Activated CD8-positive, alpha-beta memory T cell treated with anti-CD3 and anti-CD28 coated beads, Interleukin-2, amount 10 ng/mL, durations not matched to agents 7 days and 5 days (primary cell): ENCODE results near the gene TIMM22. TPM values are rescaled to one million over a fixed set of nuclear protein-coding genes. Genes with fewer than 3 reads are reported as not detected.
A peak's percentile ranks its signal among the peaks of the same experiment; 100 is the strongest.
"Not testable (repeated sequence)": the region's sequence is repeated elsewhere in the genome, so short reads cannot be mapped to it uniquely, and the experiment has no call there.

ENCODE experiments used
- ATAC-seq: fragments of 150-1000 bp; cut with Tn5 transposase; one replicate; pipeline ENCODE4 v1.10.0; 2021; ENCODE audit warnings: moderate library complexity
- CTCF ChIA-PET: fragments of 350-600 bp; sonication (Branson Sonifier 250); formaldehyde crosslinking; loops from one replicate; lab custom pipeline; 2021; ENCODE audit warnings: antibody characterized with exemption; lab: Charles Lee
- DNase-seq: peaks from one replicate; pipeline ENCODE4 v3.0.0-alpha.2; 2020
- H3K27ac Mint-ChIP-seq: one replicate; pipeline ENCODE4 v1.8.0; 2021; ENCODE audit warnings: mild to moderate bottlenecking, mixed read lengths
- H3K27me3 Mint-ChIP-seq: one replicate; pipeline ENCODE4 v1.8.0; 2021; ENCODE audit warnings: mixed read lengths
- H3K36me3 Mint-ChIP-seq: one replicate; pipeline ENCODE4 v1.8.0; 2021; ENCODE audit warnings: mild to moderate bottlenecking, mixed read lengths
- H3K4me1 Mint-ChIP-seq: one replicate; pipeline ENCODE4 v1.8.0; 2021; ENCODE audit warnings: mixed read lengths
- H3K4me3 Mint-ChIP-seq: one replicate; pipeline ENCODE4 v1.8.0; 2021; ENCODE audit warnings: mild to moderate bottlenecking, moderate library complexity, mixed read lengths
- H3K9me3 Mint-ChIP-seq: one replicate; pipeline ENCODE4 v1.8.0; 2022; ENCODE audit warnings: low read depth, mixed read lengths
- total RNA-seq, 2 experiments: library from RNA; stranded (reverse); gene quantifications; one replicate each; pipeline ENCODE4 v1.2.3, GENCODE V29; 2021

TIMM22 gene
- total RNA-seq, 2 experiments from 2014 or later, result 9.7 to 12.5 TPM

DNA sequence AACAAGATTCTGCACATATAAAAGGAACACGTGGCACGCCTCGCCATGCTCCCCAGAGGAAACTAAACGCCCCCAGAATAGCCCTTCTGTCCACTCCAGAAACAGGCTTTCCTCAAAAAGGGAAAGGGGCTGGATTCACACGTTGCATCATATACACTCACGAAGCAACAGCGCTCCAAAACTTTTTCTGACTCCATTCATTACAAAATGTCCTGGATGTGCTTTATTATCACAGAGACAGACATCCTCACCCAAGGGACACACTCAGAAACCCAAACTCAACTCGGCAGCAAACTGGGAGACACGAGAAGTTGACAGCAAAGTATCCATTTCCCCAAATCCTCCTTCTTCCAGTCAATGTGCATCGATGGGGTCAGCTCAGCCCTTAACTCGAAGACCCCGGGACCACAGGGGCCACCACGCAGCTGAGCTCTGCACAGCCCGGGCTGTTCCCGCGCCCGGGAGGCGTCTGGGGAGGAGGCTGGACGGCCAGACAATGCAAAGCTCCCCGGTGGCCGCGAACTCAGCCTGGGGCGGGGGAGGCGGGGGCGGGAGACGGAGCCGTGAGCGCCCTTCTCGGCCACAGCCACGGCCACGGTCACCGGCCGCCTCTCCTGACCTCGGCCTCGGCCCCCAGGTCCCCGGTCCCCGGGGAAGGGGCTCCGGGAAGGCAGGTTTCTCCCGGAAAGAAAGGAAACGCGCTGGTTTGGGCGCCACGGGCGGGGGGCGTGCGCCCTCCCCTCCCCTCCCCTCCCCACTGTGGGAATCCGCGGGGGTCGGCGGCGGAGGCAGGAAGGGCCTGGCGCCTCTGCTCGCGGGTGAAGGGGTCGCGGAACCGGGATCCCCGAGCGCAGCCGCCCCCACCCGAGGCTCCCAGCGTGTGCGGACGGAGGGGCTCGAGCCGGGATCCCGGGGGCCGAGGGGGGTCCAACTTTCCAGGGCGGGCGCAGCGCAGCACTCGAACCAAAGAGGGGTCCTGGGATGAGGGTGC, 18.5 kb upstream of the TIMM22 start:
- Mint-ChIP-seq H3K4me1 (peaks cover 9% of the 10 kb centered on the region), H3K36me3 (no peaks in the 10 kb centered on the region), H3K4me3 (peak overlapping the region; percentile 17), H3K27me3 (peaks cover 39% of the 10 kb centered on the region), H3K27ac (no peak overlapping the region), H3K9me3 (no peaks in the 10 kb centered on the region)
- CTCF ChIA-PET, result interaction anchor here (2.8 to 5.4 kb wide), 4 partner anchors 18 to 197 kb away, joined by 28 to 56 read pairs (median 45); partner anchors contain the start of genes GLOD4, MRM3 and TIMM22
- ATAC-seq (no peak), DNase-seq (no peak)

DNA sequence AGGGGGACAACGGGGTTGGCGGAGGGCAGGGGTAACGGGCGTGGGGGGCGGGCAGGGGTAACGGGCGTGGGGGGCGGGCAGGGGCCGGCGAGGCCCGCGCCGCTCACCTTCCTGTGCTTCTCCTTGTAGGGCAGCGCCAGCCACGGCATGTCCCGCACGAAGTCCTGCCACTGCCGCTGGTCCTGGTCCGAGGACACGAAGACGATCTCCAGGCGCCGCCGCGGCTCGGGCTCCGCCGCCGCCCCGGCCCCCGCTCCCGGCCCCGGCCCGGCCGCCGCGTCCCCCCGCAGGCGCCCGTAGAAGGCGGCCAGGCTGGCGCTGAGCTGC, 17.8 kb upstream of the TIMM22 start:
- H3K4me3 Mint-ChIP-seq, result no peak overlapping the region
- no peak overlapping the region for H3K27ac Mint-ChIP-seq
- DNase-seq (no peak), ATAC-seq (peak; percentile 29)
- no peaks in the 10 kb centered on the region for H3K36me3 Mint-ChIP-seq
- H3K9me3 Mint-ChIP-seq, result no peaks in the 10 kb centered on the region
- peaks cover 9% of the 10 kb centered on the region for H3K4me1 Mint-ChIP-seq
- CTCF ChIA-PET, result interaction anchor here (0.5 to 5.4 kb wide), 8 partner anchors 10 to 197 kb away, joined by 3 to 56 read pairs (median 16); partner anchors contain the start of genes GLOD4, MRM3 and TIMM22
- H3K27me3 Mint-ChIP-seq, result peaks cover 39% of the 10 kb centered on the region

DNA sequence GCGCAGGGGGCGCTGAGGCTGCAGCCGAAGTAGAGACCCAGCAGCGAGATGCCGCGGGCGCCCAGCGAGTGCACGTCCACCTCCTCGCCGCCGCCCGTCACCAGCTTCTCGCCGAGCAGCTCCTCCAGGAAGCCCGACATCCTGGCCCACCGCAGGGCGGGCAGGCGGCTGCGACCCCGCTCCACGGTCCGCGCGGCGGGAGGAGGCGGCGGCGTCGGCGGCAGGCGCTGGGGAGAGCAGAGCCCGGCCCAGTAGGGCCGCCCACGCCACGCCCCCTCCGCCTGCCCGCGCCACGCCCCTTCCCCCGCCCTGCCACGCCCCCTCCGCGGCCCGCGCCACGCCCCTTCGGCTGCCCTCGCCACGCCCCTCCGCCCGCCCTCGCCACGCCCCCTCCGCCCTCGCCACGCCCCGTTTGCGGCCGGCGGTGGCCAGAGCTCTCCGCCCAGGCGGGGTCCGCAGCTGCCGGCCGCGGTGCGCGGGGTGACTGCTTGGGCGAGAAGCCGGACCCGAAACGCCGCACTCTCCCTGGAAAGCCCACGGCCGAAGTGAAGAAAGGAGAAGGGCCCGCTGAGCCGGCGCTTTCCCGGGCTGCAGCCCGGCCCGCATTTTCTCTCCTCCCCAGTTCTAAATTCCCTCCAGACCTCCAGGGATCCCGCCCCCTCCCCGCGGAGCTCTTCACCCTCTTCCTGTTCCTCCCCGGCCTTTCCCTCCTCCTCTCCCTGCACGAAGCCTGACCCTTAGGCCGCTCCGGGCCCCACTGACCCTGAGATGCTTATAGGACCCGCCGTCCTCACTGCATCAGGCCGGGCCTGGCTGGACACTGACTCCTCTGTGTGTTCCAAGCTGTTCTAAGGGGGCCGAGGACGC, 17.2 kb upstream of the TIMM22 start, which contains the start of gene NXN:
Gene NXN, minus strand, starts transcription at position 238 of the 867 bp plus-strand sequence.
- peaks cover 36% of the 10 kb centered on the region for H3K27me3 Mint-ChIP-seq
- CTCF ChIA-PET, result interaction anchor here (0.5 to 5.4 kb wide), 16 partner anchors 10 to 487 kb away, joined by 3 to 56 read pairs (median 4); partner anchors contain the start of genes GLOD4, MRM3 and TIMM22
- no peaks in the 10 kb centered on the region for H3K36me3 Mint-ChIP-seq
- H3K27ac Mint-ChIP-seq, result no peak within 1 kb of the TSS
- peak within 1 kb of the TSS; percentile 59 for H3K4me3 Mint-ChIP-seq
- peak; percentile 89 for DNase-seq
- peaks cover 9% of the 10 kb centered on the region for H3K4me1 Mint-ChIP-seq
- H3K9me3 Mint-ChIP-seq, result no peaks in the 10 kb centered on the region
- peak; percentile 94 for ATAC-seq

DNA sequence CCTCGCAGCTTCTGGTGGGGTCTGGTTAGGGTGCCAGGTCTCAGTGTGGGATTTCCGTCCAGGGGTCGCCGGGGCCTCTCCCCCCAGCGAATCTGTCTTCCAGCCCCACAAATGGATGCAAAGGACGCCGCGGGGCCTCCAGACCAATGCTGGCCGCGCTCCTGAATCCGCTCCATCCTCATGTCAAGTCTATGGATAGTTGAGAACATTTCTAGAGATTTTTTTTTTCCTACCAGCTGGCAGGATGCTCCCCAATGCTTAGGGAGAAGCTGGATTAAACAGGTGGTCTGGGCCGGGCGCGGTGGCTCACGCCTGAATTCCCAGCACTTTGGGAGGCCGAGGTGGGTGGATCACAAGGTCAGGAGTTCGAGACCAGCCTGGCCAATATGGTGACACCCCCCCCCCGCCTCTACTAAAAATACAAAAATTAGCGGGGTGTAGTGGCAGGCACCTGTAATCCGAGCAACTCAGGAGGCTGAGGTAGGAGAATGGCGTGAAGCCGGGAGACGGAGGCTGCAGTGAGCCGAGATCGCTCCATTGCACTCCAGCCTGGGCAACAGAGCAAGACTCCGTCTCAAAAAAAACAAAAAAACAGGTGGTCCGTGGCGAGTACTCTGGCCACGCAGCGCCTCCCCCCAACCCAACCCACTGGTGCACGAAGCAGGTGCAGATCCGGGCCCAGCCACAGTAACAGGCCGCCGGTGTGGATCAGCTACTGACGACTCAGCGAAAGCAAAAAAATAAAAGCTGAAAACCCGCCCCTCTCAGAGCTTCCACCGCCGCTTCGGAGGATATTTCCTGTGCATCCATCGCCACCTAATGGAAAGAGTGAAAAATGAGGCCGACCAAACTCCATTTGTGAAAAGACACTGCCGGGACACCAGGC, 16.3 kb upstream of the TIMM22 start:
- Mint-ChIP-seq H3K27me3 (peaks cover 27% of the 10 kb centered on the region), H3K9me3 (no peaks in the 10 kb centered on the region), H3K4me3 (peak overlapping the region; percentile 59), H3K36me3 (no peaks in the 10 kb centered on the region), H3K4me1 (peaks cover 9% of the 10 kb centered on the region), H3K27ac (no peak overlapping the region)
- peak; percentile 70 for ATAC-seq
- CTCF ChIA-PET, result interaction anchor here (0.6 to 5.4 kb wide), 35 partner anchors 10 to 837 kb away, joined by 3 to 56 read pairs (median 3); partner anchors contain the start of genes GLOD4, MRM3, TIMM22 and VPS53
- DNase-seq, result peak; percentile 86

DNA sequence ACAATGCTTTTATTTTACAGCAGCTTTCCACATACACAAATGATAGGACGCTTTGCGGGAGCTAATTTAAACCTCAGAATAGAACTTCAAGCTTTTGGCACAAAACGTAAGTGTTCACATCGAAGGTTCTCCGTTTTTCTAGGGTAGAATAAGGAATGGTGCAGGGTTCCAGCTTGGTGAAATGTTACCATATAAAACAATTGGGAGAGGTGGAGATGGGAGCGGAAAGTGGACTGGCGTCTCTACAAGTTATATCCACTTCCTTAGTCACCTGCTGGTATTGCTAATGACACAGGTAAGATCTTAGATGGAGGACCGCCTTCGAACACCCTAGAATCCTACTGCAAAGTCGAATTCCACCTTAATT, 15.7 kb upstream of the TIMM22 start:
- no peak for ATAC-seq
- CTCF ChIA-PET, result interaction anchor here (0.6 to 5.4 kb wide), 30 partner anchors 9 to 837 kb away, joined by 3 to 56 read pairs (median 4); partner anchors contain the start of genes GLOD4, MRM3, TIMM22 and VPS53
- no peaks in the 10 kb centered on the region for H3K9me3 Mint-ChIP-seq

DNA sequence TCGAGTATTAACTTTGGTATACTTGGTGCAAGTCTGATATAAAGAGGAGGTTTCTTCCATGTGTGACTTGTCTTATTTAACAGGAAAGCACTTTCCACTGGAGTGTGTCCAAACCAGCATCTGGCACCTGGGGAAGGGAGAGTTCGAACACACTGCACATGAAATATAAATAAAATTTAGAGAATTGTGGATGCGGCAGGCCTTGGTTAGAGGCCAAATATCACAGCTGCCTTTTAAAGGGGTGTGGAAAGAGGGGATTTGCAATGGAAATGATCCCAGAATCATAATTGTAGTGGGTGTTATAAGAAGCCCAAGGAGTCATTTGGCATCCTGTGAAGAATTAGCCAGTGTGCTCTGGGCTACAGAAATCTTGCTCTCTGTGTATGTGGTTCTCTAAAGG, 13.0 kb upstream of the TIMM22 start:
- no peak for DNase-seq
- Mint-ChIP-seq H3K4me1 (peaks cover 6% of the 10 kb centered on the region), H3K36me3 (no peaks in the 10 kb centered on the region), H3K9me3 (no peaks in the 10 kb centered on the region), H3K4me3 (no peak overlapping the region), H3K27ac (no peak overlapping the region), H3K27me3 (no peaks in the 10 kb centered on the region)
- CTCF ChIA-PET, result interaction anchor here (0.7 kb wide), 1 partner anchor 38 kb away, joined by 3 read pairs; no protein-coding TSS in a partner anchor
- ATAC-seq, result no peak

More for the DNA sequence above, 15.7 kb upstream of the TIMM22 start:
- DNase-seq, result no peak
- Mint-ChIP-seq H3K36me3 (no peaks in the 10 kb centered on the region), H3K4me1 (peaks cover 9% of the 10 kb centered on the region), H3K4me3 (peak overlapping the region; percentile 53), H3K27me3 (peaks cover 21% of the 10 kb centered on the region), H3K27ac (no peak overlapping the region)

DNA sequence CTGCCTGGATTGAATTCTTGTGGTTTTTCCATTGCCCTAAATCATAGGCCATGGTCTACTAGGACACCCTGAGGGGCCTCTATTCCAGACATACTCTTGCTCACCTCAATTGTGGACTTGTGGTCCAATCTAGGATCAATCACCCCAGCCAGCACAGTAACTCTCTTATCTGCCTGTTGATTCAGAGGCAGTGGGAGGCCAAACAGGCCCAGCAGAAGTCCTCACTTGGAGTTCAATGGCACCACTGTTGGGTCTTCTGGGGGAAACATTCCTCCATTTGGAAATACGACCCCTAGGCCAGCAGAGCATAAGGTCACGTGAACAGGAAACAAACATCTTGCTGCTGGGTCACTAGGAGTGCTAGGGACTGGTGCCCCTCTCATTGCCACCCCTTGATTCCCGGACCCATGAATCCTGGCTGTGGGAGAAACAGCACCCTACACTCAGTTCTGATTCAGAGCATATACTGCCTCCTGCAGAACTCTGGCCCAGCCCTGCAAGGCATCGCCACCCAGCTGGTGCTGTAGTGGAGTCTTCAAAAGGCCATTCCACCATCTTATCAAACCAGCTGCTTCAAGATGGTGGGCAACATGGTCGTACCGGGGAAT, 10.5 kb upstream of the TIMM22 start:
- no peak overlapping the region for H3K4me3 Mint-ChIP-seq
- no peaks in the 10 kb centered on the region for H3K36me3 Mint-ChIP-seq
- CTCF ChIA-PET, result interaction anchor here (1.4 to 1.6 kb wide), 2 partner anchors 191 to 233 kb away, joined by 3 to 4 read pairs; no protein-coding TSS in a partner anchor

DNA sequence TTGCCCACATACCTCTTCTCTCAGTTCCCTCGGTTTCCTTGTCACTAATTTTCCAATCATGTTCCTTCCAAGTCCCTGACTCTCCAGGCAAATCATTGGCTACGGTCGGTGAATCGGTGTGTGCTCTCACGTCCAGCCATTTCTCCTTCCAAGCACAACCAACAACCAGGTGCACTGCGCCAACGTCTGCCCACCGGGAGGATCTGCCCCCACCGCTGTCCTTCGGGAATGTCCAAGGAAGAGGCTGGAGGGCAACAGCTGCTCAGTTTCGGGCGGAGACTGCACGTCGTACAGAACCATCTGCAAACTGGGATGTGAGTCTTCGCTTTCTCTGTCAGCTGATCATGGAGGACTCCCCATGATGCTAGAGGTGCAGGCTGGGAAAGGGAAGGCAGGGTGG, 9.0 kb upstream of the TIMM22 start:
- Mint-ChIP-seq H3K27ac (no peak overlapping the region), H3K27me3 (no peaks in the 10 kb centered on the region), H3K4me3 (no peak overlapping the region), H3K4me1 (no peaks in the 10 kb centered on the region), H3K36me3 (no peaks in the 10 kb centered on the region), H3K9me3 (peaks cover 2% of the 10 kb centered on the region)
- CTCF ChIA-PET, result interaction anchor here (1.3 kb wide), 1 partner anchor 193 kb away, joined by 4 read pairs; no protein-coding TSS in a partner anchor
- DNase-seq (no peak), ATAC-seq (no peak)

More for the DNA sequence above, 10.5 kb upstream of the TIMM22 start:
- ATAC-seq (no peak), DNase-seq (no peak)
- Mint-ChIP-seq H3K4me1 (no peaks in the 10 kb centered on the region), H3K27me3 (no peaks in the 10 kb centered on the region), H3K9me3 (peaks cover 2% of the 10 kb centered on the region), H3K27ac (no peak overlapping the region)

DNA sequence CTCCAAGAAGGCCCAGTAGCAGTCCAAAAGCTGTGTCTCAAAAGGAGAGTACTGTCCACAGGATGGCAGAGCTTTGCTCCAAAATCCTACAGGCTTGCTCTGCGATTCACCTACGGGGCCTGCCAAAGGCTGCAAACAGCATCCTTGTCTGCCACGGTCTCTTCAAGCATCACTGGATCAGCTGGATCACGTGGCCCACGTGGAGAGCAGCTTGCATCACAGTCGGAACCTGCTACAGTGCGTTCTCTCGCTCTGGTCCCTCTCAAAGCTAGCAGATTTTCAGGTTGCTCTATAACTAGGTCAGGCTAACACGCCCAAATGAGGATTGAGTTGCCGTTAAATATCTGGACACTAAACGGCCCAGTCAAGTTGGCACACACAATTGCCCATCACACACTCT, 8.4 kb upstream of the TIMM22 start:
- no peak for ATAC-seq
- no peaks in the 10 kb centered on the region for H3K27me3 Mint-ChIP-seq
- no peaks in the 10 kb centered on the region for H3K36me3 Mint-ChIP-seq

DNA sequence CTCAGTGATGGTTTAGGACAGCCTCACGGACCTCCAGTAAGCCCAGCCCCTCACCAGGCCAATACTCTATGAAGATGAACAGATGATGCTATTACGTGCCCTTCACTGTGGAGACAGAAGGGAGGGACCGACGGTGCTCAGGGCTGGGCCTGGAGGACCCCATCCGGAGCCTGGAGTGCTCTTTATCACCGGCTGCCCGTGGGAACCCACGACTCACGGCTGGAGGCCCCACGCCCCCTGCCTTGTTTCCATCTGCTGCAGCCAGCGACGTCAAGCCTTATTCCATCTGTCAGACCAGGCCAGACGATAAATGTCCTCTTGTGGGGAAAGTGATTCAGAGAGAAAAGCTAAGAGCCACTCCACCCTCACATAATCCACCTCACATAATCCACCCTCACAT, 4.0 kb upstream of the TIMM22 start:
- Mint-ChIP-seq H3K4me1 (peaks cover 9% of the 10 kb centered on the region), H3K27ac (no peak overlapping the region), H3K36me3 (no peaks in the 10 kb centered on the region), H3K27me3 (no peaks in the 10 kb centered on the region), H3K4me3 (no peak overlapping the region), H3K9me3 (peaks cover 4% of the 10 kb centered on the region)
- ATAC-seq, result no peak
- DNase-seq, result no peak
- CTCF ChIA-PET, result interaction anchor here (1.6 kb wide), 1 partner anchor 12 kb away, joined by 8 read pairs; no protein-coding TSS in a partner anchor

More for the DNA sequence above, 8.4 kb upstream of the TIMM22 start:
- CTCF ChIA-PET, result interaction anchor here (1.3 kb wide), 1 partner anchor 194 kb away, joined by 4 read pairs; no protein-coding TSS in a partner anchor
- no peak for DNase-seq
- H3K4me1 Mint-ChIP-seq, result no peaks in the 10 kb centered on the region
- no peak overlapping the region for H3K4me3 Mint-ChIP-seq
- H3K27ac Mint-ChIP-seq, result no peak overlapping the region
- peaks cover 2% of the 10 kb centered on the region for H3K9me3 Mint-ChIP-seq

DNA sequence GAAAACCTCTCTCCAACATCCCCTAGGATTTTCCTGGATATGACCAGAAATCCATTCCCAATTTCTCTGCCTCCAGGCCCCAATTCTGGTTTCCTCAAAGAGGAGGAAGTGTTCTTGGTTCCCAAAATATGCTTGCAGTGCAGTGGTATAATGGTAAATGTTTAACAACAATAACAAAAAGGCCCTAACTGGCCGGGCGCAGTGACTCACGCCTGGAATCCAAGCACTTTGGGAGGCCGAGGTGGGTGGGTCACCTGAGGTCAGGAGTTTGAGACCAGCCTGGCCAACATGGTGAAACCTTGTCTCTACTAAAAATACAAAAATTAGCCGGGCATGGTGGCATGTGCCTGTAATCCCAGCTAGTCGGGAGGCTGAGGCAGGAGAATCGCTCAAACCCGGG, 1.6 kb upstream of the TIMM22 start:
- H3K4me3 Mint-ChIP-seq, H3K27ac Mint-ChIP-seq, ATAC-seq, H3K27me3 Mint-ChIP-seq, H3K36me3 Mint-ChIP-seq, H3K9me3 Mint-ChIP-seq, DNase-seq: not testable (repeated sequence)
- H3K4me1 Mint-ChIP-seq, result peaks cover 25% of the 10 kb centered on the region
- CTCF ChIA-PET, result interaction anchor here (1.9 to 2.9 kb wide), 5 partner anchors 12 to 214 kb away, joined by 7 to 47 read pairs (median 11); partner anchors contain the start of genes GLOD4, MRM3 and NXN
